Stimulated activated naive CD8-positive, alpha-beta T cell treated with anti-CD3 and anti-CD28 coated beads, Interleukin-15, Interleukin-2, amounts not matched to agents 100 U/mL and 50 U/mL, for 24 hours (primary cell): ENCODE results near the gene SYT2.
"Not testable (repeated sequence)": the region's sequence is repeated elsewhere in the genome, so short reads cannot be mapped to it uniquely, and the experiment has no call there.

ENCODE experiments used
- ATAC-seq: fragments of 150-1000 bp; cut with Tn5 transposase; one replicate; pipeline ENCODE4 v1.10.0; 2021
- DNase-seq: peaks from one replicate; pipeline ENCODE4 v3.0.0; 2021

The SYT2 gene

DNA sequence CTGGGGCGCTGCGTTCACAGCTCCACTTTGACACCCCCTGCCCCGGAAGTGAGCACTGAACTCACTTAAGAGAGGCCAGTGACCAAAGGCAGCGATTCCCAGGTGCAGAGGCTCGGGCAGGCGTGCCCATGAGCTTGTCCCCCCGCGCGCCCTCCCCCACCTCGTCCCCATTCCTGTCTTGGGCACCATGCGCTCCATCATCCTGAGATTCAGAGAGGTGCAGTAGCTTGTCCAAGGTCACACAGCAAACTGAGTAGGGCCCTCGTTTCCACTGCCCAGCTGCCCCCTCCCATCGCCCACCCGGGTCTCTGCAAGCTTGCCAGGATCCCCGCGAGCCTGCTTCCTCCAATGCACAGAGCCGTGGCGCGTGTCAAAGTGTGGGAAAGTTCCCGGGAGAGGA, 68.0 kb downstream of the SYT2 start:
- no peak for ATAC-seq
- DNase-seq, result no peak

DNA sequence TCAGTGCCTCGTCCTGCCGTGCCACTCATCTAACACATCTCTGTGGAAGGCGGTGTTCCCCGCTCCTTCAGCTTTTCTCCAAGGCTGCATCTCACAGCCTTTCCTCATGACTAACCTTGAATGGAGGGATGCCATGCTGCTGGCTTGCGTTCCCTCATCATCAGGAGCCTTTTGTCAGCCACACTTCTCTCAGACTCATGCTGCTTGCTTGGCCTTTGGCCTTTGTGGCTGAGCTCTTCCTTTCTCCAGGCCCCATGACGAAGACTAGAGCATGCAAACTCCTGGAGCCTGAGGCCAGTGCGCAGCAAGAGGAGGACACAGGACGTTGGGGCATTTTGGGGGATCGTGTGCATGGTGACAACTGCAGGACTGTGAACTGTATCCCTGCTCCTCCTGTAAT, 70.8 kb downstream of the SYT2 start:
- DNase-seq, result no peak
- no peak for ATAC-seq

DNA sequence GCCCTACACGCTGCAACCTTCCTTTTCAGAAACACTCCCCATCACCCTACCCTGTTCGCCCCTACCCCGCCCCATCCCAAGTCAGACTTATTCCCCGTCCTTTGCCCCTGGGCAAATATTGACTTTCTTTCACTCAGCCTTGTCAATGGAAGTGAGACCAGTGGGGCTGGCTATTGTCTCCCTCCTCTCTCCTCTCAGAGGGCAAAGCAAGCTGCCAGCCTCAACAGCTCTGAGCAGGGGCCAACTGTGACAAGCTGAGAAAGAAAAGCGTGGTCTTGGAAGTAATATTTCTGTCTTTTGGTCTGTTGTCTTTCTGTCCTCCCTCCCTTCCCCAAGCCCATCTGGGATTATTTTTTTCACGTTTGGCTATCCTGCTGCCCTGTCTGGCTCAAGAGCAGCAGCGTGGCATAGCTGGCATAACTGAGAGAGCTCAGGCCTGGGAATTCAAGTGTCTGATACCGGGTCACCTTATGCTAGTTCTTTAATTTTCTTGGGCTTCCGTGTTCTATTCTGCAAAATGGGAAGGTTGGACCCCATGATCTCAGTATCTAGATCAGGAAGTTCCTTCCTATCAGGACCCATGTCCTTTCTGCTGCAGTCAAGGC, 71.5 kb downstream of the SYT2 start:
- not testable (repeated sequence) for ATAC-seq, DNase-seq

DNA sequence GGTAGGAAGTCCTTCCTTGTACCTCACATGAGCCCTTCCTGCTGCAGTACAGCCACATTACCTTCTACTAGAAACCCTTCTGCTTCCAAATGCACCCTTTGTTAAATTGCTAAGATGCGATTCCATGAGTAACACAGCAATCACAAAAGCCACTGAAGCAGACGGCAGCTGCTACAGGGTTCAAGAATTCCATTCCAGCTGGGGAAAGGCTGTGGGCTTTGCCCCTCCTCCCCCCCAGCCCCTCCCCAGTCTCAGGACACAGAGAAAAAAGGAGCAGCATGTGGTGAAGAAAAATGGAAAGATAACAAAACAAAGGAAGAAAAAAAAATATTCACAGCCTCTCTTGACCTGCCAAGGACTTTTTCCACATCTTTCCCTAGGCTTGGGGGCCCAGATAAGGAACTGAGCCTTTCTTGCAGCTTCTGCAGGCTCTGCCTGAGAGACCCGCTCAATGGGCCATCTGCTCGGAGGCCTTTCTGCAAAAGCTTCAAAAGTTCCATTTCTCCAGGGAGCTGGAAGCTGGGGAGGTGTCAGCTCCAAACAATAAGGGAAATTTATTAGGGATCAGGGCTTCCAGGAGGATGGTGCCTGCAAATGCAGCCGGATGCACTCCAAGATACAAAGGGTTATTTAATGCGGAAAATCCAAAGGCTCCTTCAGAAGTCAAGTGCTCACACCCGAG, 72.1 kb downstream of the SYT2 start:
- ATAC-seq (no peak), DNase-seq (no peak)

DNA sequence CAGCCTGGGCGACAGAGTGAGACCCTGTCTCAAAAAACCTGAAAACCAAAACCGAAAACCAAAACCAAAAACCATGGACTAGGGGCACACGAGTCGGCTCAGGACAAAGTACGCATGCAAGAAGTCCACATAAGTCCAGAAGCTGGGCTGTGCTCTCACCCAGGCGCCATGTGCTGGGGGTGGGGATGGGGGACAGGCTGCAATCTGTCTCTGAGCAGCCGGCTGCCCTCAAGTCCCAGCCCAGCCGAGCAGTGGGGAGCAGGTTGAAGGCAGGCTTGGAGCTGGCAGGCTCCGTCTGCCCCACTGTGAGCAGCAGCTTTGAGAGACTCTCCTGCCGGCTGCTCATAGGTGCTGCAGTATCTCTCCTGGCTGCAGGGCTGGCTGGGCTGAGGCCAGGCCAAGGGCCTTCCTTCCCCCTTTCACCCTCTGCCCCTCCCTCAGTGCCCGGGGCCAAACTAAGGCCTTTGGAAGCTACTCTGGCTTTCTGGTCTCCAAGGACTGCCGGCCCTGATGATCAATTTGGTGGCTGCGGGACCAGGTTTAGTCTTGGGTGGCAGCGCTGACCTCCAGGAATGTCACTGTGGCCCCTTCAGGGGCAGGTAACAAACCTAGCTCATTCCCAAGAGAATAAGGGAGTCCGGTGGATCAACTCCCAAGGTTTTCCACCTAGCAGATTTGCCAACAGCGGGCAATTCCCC, 72.8 kb downstream of the SYT2 start:
- DNase-seq, ATAC-seq: not testable (repeated sequence)

DNA sequence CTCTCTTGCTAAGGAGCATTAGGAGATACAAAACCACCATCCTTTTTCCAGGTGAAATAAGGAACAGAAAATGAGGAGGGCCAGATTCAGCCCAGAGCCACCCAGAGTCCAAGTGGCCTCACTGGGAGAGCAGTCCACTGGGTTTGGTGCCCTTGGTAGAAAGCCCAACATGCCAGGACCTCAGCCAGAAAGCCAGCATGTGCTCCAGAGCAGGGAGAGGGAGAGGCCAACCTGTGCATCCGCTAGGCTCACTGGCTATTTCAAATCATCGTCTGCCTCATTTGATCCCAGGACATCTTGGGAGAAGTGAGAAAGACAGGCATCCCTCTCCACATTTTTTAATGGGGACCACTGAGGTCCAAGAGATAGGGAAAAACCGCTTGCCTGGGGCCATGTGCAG, 74.1 kb downstream of the SYT2 start:
- not testable (repeated sequence) for DNase-seq, ATAC-seq

DNA sequence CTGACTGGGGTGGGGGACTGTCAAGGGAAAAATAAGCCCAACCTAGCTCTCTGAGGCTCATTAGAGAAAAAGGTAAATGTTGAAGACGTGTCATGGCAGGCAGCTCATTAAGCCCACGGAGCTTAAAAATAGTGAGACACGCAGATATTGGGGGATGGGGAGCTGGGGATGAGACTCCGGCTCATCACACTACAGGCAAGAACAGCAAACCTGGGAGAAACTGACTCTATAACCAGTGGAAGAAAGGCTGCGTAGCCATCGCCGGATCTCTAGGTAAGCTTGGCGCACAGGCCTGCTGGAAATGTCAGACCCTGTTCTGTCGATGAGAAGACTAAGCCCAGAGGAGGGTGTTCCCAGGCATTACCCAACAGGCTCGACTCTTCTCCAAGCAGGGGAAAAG, 78.0 kb downstream of the SYT2 start:
- DNase-seq (no peak), ATAC-seq (no peak)

DNA sequence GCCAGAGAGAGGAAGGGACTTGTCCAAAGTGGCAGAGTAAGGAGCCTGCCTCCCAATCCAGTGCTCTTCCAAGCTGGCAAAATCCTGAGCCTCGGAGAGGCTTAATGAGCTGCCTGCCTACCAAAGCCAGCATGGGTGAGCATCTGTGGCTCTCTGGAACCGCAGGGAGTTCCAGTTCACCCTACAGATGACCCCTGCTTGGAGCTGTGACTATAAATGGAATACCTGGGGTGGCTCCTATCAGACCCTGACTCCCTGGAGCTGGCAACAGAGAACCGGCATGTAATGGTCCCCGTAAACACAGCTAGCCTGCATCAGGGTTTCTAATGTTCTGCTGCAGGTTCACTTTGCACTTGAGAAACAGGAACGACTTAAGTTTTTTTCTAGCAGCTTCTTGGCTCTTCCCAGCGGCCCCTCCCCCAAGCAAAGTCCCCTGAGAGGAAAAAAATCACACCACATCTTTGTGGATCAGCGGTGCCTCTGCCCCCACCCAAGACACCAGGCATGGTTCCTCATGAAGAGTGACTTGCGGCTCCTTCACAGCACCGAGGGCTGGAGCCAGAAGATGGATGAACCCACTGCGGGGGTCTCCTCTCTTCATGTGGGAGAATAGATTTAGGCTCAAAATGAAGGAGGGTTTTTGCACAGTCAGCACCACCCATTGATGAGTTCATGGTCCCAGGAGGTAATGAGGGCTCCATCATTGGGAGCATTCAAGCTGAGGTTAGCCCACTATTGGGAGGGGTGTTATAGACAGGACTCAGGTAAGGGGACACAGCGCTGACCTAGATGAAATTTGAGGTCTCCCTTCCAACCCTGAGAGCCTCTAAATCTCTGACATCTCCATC, 79.0 kb downstream of the SYT2 start:
- no peak for ATAC-seq
- no peak for DNase-seq

DNA sequence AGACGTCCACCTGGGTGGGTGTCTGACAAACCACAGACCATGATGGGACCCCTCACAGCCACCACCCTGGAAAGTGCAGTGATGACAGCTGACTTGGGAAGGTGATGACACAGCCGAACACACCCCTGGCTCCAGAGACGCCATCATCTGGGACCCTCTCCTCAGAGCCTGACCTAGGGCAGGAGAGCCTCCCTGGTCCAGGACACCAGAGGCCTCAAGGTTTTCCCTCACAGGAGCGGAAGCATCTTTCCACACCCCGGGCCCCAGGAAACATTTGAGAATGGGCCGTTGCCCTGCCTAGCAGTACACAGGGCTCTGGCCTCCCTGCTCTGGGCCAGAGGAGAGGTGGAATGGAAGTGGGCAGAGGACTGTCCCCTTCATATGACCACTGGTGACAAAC, 79.7 kb downstream of the SYT2 start:
- ATAC-seq (no peak), DNase-seq (no peak)

DNA sequence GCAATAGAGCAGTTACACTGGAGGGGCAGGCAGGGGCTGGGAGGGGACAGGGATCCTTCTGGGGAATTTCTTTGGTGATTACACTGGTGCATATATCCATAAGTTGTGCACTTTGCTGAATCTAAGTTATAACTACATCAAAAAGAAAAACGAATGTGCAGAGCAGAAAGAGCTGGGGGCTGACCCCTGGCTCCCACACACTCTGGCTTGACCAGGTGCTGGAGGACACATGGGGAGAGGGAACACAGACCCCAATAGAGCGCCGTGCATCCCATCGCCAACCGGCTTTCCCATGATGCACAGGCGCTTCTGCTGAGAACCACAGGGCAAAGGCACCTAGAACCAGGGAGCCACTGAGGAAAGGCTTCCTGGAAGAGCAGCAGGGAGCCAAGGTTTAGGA, 80.2 kb downstream of the SYT2 start:
- DNase-seq, ATAC-seq: not testable (repeated sequence)

DNA sequence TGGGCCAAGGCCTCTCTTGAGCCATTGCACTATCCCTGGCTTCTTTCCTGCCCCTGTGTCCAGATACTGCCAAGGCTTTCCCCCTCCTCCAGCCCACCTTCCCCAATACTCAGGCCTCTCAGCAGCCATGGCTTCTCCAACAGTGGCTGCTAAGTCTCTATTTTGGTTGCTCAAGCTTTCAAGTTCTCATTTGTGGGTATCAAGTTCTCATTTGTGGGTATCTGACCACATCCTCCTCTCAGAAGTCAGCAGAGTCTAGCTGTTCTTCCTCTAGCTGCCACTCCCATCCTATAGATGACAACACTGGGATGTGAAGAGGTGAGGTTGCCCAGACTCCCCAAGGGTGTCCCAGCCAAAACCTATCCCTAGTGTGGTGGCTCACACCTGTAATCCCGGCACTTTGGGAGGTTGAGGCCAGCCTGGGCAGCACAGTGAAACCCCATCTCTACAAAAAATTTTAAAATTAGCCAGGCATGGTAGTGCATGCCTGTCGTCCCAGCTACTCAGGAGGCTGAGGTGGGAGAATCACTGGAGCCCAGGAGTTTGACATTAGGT, 80.9 kb downstream of the SYT2 start:
- DNase-seq, result not testable (repeated sequence)
- peak; percentile 70 for ATAC-seq

DNA sequence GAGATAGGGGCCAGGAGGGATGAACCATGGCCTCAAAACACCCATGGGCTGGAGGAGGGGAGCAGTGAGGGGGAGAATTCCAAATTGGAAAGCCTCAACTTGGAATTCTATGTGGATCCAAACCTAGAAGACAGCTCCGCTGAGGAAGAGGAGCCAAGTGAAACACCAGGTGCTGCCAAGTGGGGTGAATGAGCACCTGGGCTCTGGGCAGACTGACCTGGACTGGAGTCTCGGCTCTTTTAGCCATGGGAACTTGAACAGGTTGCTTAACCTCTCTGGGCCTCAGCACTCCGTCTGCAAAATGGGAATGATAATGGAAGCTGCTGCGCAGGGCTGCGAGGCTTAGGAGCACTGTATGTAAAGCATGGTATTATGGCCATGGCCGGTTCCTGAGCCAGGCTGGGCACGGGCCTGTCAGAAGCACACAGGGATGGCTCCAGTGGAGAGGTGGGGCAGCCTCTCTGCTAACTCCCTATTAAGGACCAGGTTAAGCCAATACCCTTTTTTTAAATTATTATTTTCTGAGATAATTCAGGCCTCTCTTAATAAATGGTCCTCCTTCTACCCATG, 81.5 kb downstream of the SYT2 start:
- ATAC-seq (no peak), DNase-seq (no peak)

DNA sequence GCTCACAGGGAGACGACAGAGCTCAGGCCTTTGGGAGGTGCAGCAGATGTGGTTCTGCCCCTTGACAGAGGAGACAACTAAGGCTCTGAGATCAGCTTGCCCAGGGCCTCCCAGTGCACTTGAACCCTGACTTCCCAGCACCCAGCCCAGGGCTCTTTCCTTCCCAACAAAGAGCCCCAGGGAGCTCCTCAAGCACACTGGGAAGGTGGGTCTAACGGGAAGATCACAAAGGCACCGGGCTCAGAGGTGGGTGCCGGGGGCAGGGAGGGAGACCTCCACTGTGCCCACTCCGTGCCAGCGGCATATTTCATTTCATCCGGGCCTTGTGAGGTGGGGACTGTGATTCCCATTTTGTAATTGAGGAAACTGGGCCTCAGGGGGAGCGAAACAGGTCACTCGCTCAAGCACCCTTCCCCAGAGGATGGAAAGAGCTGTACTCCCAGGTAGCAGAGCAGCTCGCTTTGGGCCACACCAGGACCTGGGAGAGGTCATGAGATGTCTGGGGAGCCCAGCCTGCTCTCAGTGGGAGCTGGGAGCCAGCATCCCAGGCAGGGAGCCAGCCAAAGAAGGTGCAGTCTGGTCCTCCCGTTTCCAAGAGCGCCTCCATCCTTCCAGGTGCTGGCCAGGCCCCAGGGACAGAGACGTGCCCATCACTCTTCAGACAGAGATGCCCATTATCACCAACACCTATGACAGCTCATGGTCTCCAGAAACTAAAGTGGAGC, 82.3 kb downstream of the SYT2 start:
- DNase-seq (no peak), ATAC-seq (no peak)

DNA sequence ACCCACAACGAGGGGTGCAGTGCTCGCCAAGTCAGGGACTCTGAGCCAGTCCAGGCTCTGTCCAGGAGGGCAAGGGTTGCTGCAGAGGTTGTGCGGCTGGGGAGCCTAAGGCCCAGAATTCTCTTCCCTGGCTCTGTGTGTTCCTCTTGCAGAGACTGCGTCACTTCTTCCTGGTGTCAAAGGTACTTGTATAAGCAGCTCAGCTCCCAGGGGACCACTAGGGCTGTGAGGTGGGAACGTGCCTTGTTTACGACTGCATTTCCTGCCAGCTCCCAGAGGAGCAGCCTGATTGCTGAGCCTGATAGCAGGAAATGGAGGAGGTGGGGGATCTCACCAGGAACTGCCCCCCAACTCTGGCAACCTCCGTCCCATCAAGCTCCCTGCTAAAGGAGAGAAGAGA, 83.2 kb downstream of the SYT2 start:
- DNase-seq, ATAC-seq: not testable (repeated sequence)

DNA sequence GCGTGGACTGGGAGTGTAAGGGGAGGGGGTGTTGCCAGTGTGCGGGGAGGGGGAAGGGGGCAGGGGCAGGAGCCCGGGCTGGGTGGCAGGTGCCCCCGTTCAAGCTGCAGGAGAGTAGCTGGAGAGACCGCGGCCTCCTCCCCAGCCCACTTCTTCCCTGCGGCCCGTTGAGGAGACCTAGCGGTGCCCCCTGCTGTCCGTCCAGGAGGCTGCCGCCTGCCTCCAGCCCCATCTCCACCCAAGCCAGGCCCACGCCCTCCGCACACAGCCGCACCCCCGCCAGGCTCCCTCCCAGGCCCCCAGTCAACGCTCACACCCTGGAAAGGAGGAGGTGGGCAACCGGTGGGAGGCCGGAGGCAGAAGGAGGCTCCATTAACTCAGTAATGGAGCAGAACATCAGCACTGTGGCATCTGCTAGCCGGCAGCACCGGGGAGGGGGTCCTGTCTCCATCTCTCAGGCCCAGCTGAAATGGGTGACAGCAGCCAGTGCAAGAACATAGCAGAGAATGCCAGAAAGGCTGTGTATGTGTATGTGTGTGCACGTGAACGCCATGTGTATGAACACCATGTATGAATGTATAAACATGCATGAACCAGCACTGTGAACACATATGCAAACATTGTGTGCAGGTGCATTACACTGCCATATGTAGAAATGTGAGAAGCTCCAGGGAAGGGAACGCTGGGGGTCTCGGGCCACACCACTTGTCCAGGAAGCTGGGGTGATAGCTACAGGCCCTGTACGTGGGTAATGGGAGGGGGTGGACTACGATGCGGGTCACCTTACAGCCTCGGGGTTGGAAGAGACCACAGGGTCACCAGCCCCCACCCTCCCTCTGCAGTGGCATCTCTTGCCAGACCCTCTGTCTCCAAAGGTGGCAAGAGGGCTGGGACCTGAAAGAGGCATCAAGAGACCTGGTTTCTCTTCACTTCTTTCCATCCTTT, 84.6 kb downstream of the SYT2 start:
- ATAC-seq (peak; percentile 67), DNase-seq (peak; percentile 72)

DNA sequence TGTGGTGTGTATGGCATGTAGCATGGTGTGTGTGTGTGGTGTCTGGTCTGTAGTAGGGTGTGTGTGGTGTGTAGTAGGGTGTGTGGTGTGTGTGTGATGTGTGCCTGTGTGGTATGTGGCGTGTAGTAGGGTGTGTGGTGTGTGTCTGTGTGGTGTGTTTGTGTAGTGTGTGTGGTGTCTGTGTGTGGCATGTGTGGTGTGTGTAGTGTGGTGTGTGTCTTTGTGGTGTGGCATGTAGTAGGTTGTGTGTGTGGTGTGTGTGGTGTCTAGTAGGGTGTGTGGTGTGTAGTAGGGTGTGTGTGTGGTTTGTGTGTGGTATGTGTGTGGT, 85.5 kb downstream of the SYT2 start:
- DNase-seq (no peak), ATAC-seq (no peak)

DNA sequence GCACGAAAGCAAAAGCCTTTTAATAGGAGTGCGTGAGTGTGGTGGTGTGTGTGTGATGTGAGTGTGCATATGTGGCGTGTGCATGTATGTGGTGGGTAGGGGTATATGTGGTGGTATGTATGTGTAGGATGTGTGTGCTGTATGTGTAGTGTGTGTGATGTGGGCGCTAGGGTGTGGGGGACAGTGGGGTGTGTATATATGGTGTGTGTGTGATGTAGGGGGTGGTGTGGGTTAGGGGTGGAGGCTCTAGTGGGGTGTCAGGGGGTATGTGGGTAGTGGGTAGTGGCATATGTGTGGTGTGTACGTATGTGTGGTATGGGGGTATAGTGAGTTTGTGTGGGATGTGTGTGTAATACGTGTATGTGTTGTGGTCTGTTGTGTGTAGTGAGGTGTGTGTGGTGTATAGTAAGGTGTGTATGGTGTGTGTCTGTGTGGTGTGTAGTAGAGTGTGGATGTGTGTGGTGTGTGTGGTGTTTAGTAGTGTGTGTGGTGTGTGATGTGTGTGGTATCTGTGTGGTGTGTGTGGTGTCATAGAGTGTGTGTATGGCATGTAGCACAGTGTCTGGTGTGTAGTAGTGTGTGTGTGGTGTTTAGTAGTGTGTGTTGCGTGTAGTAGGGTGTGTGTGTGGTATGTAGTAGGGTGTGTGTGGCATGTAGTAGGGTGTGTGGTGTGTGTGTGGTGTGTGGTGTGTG, 86.0 kb downstream of the SYT2 start:
- DNase-seq, result no peak
- ATAC-seq, result no peak

DNA sequence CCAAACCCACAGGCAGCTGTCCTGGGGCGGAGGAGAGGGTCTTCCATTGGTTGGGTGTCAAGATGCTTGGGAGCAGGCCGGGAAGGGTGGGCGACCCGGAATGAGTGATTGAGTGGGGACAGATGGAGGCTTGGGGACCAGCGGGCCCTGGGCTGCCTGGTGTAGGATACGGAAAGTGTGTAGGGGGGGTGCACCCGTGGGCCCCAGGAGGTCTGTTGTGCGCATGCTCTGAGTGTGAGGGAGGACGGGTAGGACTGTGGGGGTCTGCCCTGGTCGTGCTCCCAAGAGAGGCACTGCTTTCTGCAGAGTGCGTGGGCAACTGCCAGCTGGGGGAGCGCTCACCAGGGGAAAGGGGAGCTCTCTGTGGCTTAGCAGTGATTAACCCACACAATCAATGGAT, 86.8 kb downstream of the SYT2 start:
- not testable (repeated sequence) for ATAC-seq, DNase-seq

DNA sequence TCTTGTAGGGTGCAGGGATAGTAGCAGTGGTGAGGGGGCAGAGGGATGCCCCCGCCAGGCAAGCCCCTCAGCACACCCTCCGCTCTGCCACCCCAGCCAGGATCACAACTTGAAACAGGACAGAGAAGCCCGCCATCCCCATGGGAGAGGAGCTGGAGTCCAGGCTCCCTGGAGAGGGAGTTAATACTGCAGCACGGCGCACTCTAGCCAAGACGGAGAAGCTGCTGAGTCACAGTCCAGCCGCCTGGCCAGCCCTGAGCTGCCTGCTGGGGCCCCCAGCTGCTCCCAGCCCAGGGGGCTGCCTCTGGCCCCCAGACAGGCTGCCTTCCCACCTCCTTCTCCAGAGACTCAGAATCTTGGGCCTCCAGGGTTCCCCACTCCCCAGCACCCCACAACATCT, 87.2 kb downstream of the SYT2 start:
- no peak for DNase-seq
- ATAC-seq, result no peak

DNA sequence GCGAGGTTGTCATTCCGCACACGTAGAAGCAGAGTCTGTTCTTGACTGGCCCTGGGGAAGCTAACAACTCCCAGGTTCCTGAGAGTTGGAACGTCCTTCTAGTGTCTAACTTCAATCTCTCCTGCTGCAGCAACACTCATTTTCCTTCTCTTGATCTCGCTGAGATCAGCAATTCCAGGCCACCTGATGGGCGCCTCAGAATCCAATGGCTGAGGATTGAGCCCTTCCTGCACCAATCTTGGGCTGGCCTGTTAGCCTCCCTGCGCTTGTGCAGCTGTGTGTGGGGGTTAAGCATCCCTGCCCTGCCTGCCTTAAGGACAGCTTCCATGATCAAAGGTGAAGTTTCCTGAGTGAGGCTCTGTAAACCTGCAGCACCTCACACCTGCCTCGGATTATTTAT, 87.9 kb downstream of the SYT2 start:
- DNase-seq, result no peak
- ATAC-seq, result no peak
